Measurements from ENCODE around the gene VSTM2B.

DNA sequence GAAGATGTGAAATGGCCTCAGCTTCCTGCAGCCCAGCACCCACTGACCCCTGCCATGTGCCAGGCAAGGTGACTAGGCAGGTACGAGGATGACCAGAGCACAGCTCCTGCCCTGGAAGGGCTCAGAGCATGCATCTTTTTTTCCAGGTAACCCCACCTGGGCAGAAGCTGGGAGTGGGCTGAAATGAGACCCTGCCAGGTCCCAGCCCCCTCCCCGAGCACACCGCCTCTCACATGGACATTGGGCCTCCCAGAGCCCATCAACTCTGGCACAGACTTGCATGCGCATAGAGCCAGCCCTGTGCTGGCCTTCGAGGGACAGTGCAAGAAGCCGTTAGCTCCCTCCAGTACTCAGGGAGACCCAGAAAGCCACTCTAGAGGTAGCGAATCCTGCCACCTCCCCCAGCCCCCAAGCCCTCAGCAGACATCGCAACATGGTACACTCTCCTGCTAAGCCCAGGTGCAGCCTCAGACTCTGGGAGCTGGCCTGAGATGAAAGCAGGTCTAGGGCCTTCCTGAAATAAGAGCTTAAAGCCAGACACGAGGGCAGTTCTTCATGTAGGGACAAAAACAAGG lies 8.9 kb upstream of the VSTM2B start:
- TF ChIP-seq, protein P1, sequence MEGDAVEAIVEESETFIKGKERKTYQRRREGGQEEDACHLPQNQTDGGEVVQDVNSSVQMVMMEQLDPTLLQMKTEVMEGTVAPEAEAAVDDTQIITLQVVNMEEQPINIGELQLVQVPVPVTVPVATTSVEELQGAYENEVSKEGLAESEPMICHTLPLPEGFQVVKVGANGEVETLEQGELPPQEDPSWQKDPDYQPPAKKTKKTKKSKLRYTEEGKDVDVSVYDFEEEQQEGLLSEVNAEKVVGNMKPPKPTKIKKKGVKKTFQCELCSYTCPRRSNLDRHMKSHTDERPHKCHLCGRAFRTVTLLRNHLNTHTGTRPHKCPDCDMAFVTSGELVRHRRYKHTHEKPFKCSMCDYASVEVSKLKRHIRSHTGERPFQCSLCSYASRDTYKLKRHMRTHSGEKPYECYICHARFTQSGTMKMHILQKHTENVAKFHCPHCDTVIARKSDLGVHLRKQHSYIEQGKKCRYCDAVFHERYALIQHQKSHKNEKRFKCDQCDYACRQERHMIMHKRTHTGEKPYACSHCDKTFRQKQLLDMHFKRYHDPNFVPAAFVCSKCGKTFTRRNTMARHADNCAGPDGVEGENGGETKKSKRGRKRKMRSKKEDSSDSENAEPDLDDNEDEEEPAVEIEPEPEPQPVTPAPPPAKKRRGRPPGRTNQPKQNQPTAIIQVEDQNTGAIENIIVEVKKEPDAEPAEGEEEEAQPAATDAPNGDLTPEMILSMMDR (IDR thresholded peaks at IDR 0.05; ENCODE audit: poor library complexity), result no peak
- TF ChIP-seq EZH2phosphoT487 (IDR thresholded peaks at IDR 0.05; ENCODE audit: low read depth, severe bottlenecking, unreplicated experiment) (no peak), EZH2 (IDR thresholded peaks at IDR 0.05; ENCODE audit: borderline replicate concordance) (no peak)
